C4-2B (cell line): ENCODE data around the gene SRPK2.
A peak's percentile ranks its signal among the peaks of the same experiment; 100 is the strongest.
"Not testable (repeated sequence)": the region's sequence is repeated elsewhere in the genome, so short reads cannot be mapped to it uniquely, and the experiment has no call there.

ENCODE experiments used
- H3K27ac ChIP-seq: fragments of 450-650 bp; 2 replicates; pipeline ENCODE4 v1.5.1; 2017
- ZFX ChIP-seq: fragments of 450-650 bp; IDR thresholded peaks from 2 replicates; pipeline ENCODE4 v1.6.1; 2017
- TF ChIP-seq, protein P1 (sequence below): fragments of 450-650 bp; conservative IDR thresholded peaks from 2 replicates; pipeline ENCODE4 v1.5.1; 2017; ENCODE audit warnings: mild to moderate bottlenecking

The SRPK2 gene

DNA sequence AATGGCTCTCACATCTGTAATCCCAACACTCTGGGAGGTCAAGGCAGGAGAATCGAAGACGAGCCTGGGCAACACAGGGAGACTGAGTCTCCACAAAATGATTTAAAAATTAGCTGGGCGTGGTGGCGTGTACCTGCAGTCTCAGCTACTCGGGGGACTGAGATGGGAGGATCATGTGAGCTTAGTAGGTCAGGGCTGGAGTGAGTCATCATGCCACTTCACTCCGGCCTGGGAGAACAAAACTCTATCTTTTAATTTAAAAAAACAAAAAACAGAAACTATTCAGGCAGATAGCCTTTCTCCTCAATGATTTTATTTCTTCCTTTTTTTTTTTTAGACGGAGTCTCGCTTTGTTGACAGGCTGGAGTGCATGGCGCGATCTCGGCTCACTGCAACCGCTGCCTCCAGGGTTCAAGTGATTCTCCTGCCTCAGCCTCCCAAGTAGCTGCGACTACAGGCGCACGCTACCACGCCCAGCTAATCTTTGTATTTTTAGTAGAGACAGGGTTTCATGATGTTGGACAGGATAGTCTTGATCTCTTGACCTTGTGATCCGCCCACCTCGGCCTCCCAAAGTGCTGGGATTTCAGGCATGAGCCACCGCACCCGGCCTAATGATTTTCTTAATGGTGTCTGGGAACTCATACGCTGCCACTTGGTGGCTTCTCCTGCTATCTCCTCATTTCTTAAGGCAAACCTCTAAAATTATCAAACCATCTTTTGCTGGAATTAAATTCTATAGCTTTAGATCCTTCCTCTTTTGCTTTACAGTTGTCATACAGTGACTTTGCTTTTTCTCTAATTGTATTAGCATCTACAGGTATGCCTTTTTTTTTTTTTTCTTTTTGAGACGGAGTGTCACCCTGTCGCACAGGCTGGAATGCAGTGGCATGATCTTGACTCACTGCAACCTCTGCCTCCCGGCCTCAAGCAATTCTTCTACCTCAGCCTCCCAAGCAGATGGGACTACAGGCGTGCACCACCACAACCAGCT, 22.9 kb downstream of the SRPK2 start:
- TF ChIP-seq, protein P1, sequence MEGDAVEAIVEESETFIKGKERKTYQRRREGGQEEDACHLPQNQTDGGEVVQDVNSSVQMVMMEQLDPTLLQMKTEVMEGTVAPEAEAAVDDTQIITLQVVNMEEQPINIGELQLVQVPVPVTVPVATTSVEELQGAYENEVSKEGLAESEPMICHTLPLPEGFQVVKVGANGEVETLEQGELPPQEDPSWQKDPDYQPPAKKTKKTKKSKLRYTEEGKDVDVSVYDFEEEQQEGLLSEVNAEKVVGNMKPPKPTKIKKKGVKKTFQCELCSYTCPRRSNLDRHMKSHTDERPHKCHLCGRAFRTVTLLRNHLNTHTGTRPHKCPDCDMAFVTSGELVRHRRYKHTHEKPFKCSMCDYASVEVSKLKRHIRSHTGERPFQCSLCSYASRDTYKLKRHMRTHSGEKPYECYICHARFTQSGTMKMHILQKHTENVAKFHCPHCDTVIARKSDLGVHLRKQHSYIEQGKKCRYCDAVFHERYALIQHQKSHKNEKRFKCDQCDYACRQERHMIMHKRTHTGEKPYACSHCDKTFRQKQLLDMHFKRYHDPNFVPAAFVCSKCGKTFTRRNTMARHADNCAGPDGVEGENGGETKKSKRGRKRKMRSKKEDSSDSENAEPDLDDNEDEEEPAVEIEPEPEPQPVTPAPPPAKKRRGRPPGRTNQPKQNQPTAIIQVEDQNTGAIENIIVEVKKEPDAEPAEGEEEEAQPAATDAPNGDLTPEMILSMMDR = no peak
- TF ChIP-seq ZFX = no peak
- peak overlapping the region; percentile 72 for H3K27ac ChIP-seq

DNA sequence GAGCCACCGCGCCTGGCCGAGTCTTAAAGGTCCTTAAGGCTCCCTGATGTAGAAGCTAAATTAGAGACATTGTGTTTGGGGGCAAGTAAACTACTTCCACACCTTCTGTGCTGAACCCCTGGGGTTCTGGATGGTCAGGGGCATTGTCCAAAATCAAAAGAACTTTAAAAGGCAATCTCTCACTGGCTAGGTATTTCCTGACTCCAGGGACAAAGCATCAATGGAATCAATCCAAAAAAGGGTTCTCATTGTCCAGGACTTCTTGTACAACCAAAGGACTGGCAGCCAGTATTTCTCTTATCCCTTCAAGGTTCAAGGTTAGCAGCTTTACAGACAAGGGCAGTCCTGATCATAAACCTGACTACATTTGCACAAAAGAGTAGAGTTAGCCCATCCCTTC, 24.0 kb downstream of the SRPK2 start:
- H3K27ac ChIP-seq = no peak overlapping the region
- TF ChIP-seq, protein P1 = no peak
- no peak for TF ChIP-seq ZFX

DNA sequence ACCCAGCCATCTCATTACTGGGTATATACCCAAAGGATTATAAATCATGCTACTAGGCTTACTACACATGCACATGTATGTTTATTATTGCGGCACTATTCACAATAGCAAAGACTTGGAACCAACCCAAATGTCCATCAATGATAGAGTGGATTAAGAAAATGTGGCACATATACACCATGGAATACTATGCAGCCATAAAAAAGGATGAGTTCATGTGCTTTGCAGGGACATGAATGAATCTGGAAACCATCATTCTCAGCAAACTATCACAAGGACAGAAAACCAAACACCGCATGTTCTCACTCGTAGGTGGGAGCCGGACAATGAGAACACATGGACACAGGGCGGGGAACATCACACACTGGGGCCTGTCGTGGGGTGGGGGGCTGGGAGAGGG, 25.1 kb downstream of the SRPK2 start:
- H3K27ac ChIP-seq = not testable (repeated sequence)

DNA sequence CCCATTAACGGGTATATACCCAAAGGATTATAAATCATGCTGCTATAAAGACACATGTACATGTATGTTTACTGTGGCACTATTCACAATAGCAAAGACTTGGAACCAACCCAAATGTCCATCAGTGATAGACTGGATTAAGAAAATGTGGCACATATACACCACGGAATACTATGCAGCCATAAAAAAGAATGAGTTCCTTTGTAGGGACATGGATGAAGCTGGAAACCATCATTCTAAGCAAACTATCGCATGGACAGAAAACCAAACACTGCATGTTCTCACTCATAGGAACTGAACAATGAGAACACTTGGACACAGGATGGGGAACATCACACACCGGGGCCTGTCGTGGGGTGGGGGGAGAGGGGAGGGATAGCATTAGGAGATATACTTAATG, 26.0 kb downstream of the SRPK2 start:
- H3K27ac ChIP-seq = not testable (repeated sequence)

DNA sequence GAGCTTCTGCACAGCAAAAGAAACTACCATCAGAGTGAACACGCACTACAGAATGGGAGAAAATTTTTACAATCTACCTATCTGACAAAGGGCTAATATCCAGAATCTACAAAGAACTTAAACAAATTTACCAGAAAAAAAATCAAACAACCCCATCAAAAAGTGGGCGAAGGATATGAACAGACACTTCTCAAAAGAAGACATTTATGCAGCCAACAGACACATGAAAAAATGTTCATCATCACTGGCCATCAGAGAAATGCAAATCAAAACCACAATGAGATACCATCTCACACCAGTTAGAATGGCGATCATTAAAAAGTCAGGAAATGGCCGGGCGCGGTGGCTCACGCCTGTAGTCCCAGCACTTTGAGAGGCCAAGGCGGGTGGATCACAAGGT, 26.7 kb downstream of the SRPK2 start:
- not testable (repeated sequence) for H3K27ac ChIP-seq

DNA sequence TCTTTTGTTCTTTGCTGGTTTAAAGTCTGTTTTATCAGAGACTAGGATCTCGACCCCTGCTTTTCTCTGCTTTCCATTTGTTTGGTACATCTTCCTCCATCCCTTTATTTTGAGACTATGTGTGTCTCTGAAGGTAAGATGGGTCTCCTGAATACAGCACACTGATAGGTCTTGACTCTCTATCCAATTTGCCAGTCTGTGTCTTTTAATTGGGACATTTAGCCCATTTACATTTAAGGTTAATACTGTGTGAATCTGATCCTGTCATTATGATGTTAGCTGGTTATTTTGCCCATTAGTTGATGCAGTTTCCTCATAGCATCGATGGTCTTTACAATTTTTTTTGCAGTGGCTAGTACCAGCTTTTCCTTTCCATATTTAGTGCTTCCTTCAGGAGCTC, 28.6 kb downstream of the SRPK2 start:
- not testable (repeated sequence) for H3K27ac ChIP-seq

DNA sequence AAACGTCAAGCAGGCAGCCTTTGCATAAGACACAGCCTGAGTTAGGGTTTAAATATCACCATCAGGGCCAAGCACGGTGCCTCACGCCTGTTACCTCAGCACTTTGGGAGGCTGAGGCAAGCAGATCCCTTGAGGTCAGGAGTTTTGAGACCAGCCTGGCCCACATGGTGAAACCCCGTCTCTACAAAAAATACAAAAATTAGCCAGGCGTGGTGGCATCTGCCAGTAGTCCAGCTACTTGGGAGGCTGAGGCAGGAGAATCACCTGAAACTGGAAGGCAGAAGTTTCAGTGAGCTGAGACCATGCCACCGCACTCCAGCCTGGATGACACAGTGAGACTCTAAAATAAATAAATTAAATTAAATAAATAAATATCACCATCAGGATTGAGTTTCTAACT, 33.0 kb downstream of the SRPK2 start:
- H3K27ac ChIP-seq = no peak overlapping the region
- TF ChIP-seq, protein P1 = no peak
- TF ChIP-seq ZFX = no peak

DNA sequence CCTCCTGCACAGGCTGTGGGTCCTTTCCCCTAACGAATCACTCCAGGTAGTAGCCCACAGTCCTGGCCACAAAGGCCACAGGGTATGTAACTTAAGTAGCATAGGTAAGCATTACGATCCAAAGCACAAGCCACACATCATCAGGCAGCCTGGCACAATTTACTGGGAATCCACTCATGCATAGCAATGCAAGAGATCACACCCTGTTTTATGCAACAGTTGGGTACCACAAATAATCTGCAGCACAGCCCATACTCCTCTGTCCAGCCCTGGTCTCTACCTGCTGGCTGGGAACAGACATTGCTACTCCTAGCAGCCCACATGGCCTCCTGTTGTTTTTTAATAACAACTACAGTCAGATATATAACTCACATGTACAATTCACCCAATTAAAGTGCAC, 34.3 kb downstream of the SRPK2 start:
- TF ChIP-seq, protein P1 = no peak
- TF ChIP-seq ZFX = no peak
- H3K27ac ChIP-seq = no peak overlapping the region

DNA sequence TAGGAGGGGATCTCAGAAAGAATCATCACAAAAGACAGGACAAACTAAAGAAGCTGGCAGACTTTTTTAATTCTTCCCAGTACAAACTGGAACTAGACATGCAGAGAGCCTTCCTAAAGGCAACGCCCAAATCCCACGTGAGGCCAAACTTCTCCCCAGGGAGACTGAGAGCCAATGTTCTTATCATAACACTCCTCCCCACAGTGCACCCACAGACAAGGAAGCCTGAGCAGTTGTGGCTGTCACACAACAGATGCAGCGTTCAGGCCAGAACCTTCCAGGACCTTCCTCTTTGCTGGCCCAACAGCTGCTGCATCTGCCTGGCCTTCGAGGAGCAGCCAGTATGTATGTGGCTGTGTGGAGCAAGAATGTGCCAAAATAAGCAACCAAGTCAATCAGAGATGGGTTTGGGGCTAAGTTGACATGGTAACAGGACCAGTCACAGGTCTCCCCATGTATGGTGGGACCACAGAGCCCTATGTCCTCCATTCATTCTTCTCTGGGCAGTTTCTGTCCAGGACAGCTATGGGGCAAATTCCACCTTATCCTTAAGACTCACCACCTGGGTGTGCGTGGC, 34.9 kb downstream of the SRPK2 start:
- no peak overlapping the region for H3K27ac ChIP-seq
- TF ChIP-seq, protein P1 = no peak
- no peak for TF ChIP-seq ZFX
